ENCODE results near the gene DNAJA4. TPM values are rescaled to one million over a fixed set of nuclear protein-coding genes. Genes with fewer than 3 reads are reported as not detected.

The DNAJA4 gene
- polyA plus RNA-seq, 1 experiment: 2.8 TPM

DNA sequence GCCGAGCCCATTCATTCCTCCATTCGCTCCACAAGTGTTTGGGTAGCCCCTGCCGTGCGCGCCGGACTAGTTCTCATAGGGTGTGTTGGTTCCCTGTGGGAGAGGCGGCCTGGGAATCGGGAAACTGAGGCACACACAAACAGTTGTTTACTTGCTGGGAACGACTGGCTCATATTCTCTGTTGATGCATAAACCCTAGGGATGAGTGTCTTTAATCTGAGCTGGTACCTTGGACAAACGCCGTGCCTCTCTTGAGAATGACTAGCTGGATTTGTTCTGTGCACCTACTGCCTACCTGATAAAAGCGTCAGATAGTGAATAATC is 737 bp downstream of the DNAJA4 start:
- no peak for DNase-seq (ENCODE audit: low read depth)
- Histone ChIP-seq H3K4me3 (ENCODE audit: low read depth, low read length) (peak overlapping the region; percentile 40), H3K27me3 (ENCODE audit: control insufficient read depth, insufficient read depth, low read length) (no peaks in the 10 kb centered on the region), H3K36me3 (ENCODE audit: control insufficient read depth, insufficient read depth, low read length) (no peaks in the 10 kb centered on the region)
- ChIA-PET POLR2A (no interaction called here), CTCF (interaction anchor here (0.7 to 1.6 kb wide), 3 partner anchors 24 to 43 kb away, joined by 3 to 5 read pairs (median 4); no protein-coding TSS in a partner anchor)
- no peak for TF ChIP-seq CTCF (IDR thresholded peaks at IDR 0.05; ENCODE audit: insufficient read depth, low read depth, low read length)

DNA sequence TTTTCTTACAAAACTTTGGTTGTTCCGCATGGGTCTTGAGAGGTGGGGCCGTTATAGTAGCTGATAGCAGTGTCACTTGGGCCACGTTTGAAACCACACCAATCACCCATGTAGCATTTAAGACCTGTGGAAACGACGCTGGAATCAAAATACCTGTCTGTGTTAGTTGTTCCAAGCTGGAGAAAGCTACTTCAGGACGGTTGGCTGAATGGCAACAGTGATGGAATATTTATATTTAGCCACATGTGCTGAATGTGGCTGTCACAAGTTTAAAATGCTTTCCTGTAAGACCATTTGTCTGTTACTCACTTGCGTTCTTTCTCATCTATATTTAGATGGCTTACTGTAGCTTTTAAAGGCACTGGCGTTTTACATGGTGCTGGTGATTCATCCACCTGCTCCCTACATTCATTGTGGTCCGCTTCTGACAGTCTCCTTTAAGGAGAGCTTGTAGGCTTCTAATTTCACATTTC is 1.4 kb downstream of the DNAJA4 start:
- peak; percentile 50 for DNase-seq (ENCODE audit: low read depth)
- POLR2A ChIA-PET: no interaction called here
- no peak for TF ChIP-seq CTCF (IDR thresholded peaks at IDR 0.05; ENCODE audit: insufficient read depth, low read depth, low read length)
- no peak overlapping the region for H3K4me3 ChIP-seq (ENCODE audit: low read depth, low read length)
- no peaks in the 10 kb centered on the region for H3K27me3 ChIP-seq (ENCODE audit: control insufficient read depth, insufficient read depth, low read length)
- CTCF ChIA-PET: interaction anchor here (0.6 to 1.6 kb wide), 6 partner anchors 9 to 300 kb away, joined by 3 to 5 read pairs (median 4); no protein-coding TSS in a partner anchor
- H3K36me3 ChIP-seq (ENCODE audit: control insufficient read depth, insufficient read depth, low read length): no peaks in the 10 kb centered on the region

GRCh38 chr15:78266229-78266628 is 1.9 kb downstream of the DNAJA4 start:
- Histone ChIP-seq H3K27me3 (ENCODE audit: control insufficient read depth, insufficient read depth, low read length) (no peaks in the 10 kb centered on the region), H3K36me3 (ENCODE audit: control insufficient read depth, insufficient read depth, low read length) (no peaks in the 10 kb centered on the region), H3K4me3 (ENCODE audit: low read depth, low read length) (no peak overlapping the region)
- ChIA-PET POLR2A (no interaction called here), CTCF (interaction anchor here (0.6 to 1.6 kb wide), 5 partner anchors 9 to 300 kb away, joined by 3 to 5 read pairs (median 4); no protein-coding TSS in a partner anchor)
- DNase-seq (ENCODE audit: low read depth): no peak
- TF ChIP-seq CTCF (IDR thresholded peaks at IDR 0.05; ENCODE audit: insufficient read depth, low read depth, low read length): no peak

- POLR2A ChIA-PET: no interaction called here
- TF ChIP-seq CTCF (IDR thresholded peaks at IDR 0.05; ENCODE audit: insufficient read depth, low read depth, low read length): no peak
- H3K36me3 ChIP-seq (ENCODE audit: control insufficient read depth, insufficient read depth, low read length): no peaks in the 10 kb centered on the region
- no peak for DNase-seq (ENCODE audit: low read depth)
- H3K4me3 ChIP-seq (ENCODE audit: low read depth, low read length): no peak overlapping the region
- no peaks in the 10 kb centered on the region for H3K27me3 ChIP-seq (ENCODE audit: control insufficient read depth, insufficient read depth, low read length)
- CTCF ChIA-PET: interaction anchor here (0.9 to 1.6 kb wide), 3 partner anchors 10 to 301 kb away, joined by 3 to 5 read pairs (median 3); no protein-coding TSS in a partner anchor
Measured at GRCh38 chr15:78266806-78267205, 2.4 kb downstream of the DNAJA4 start.

DNA sequence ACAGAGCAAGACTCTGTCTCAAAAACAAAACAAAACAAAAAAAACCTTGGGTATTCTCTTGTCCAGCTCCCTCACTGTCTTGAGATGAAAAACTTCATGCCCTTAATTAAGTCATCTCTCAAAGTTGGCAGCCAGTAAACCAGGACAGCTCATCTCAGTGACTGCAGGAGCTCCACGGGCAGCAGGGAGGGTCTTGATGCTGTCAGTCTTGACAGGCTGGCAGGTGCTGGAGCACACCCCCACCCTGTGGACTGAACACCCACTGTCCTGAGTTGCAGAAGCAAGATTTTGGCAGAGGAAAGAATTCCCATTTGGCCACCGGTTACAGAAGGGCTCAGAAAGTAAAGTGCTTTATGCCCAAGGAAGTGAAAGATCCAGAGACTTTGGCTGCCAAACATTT is 8.0 kb downstream of the DNAJA4 start:
- H3K27me3 ChIP-seq (ENCODE audit: control insufficient read depth, insufficient read depth, low read length): no peaks in the 10 kb centered on the region
- H3K4me3 ChIP-seq (ENCODE audit: low read depth, low read length): no peak overlapping the region
- POLR2A ChIA-PET: no interaction called here
- no peaks in the 10 kb centered on the region for H3K36me3 ChIP-seq (ENCODE audit: control insufficient read depth, insufficient read depth, low read length)
- TF ChIP-seq CTCF (IDR thresholded peaks at IDR 0.05; ENCODE audit: insufficient read depth, low read depth, low read length): no peak
- no peak for DNase-seq (ENCODE audit: low read depth)
- CTCF ChIA-PET: interaction anchor here (0.6 to 1.1 kb wide), 3 partner anchors 18 to 49 kb away, joined by 3 to 4 read pairs (median 3); no protein-coding TSS in a partner anchor
